ENCODE results near the gene DUSP14.

DUSP14 gene

GRCh38 chr17:37513711-37514110 lies 24.0 kb downstream of the DUSP14 start:
- no peak for DNase-seq (ENCODE audit: low spot score)

GRCh38 chr17:37516127-37516571 lies 26.5 kb downstream of the DUSP14 start:
- no peak for DNase-seq (ENCODE audit: low spot score)

GRCh38 chr17:37517881-37518280 lies 28.2 kb downstream of the DUSP14 start:
- no peak for DNase-seq (ENCODE audit: low spot score)

GRCh38 chr17:37518826-37519225 lies 29.1 kb downstream of the DUSP14 start:
- DNase-seq (ENCODE audit: low spot score), result no peak

GRCh38 chr17:37519251-37519985 lies 29.7 kb downstream of the DUSP14 start:
- no peak for DNase-seq (ENCODE audit: low spot score)

GRCh38 chr17:37520174-37520573 lies 30.5 kb downstream of the DUSP14 start:
- DNase-seq (ENCODE audit: low spot score), result no peak

GRCh38 chr17:37521821-37522220 lies 32.1 kb downstream of the DUSP14 start:
- no peak for DNase-seq (ENCODE audit: low spot score)

- no peak for DNase-seq (ENCODE audit: low spot score)
Measured at GRCh38 chr17:37523715-37524219, 34.1 kb downstream of the DUSP14 start.

GRCh38 chr17:37527249-37527851 lies 37.7 kb downstream of the DUSP14 start:
- peak; percentile 51 for DNase-seq (ENCODE audit: low spot score)

- peak; percentile 17 for DNase-seq (ENCODE audit: low spot score)
Measured at GRCh38 chr17:37530420-37530819, 40.7 kb downstream of the DUSP14 start.

GRCh38 chr17:37532756-37533155 lies 43.1 kb downstream of the DUSP14 start:
- DNase-seq (ENCODE audit: low spot score), result no peak

- no peak for DNase-seq (ENCODE audit: low spot score)
Measured at GRCh38 chr17:37535906-37536305, 46.2 kb downstream of the DUSP14 start.

GRCh38 chr17:37538981-37539659 lies 49.4 kb downstream of the DUSP14 start:
- DNase-seq (ENCODE audit: low spot score), result no peak

- DNase-seq (ENCODE audit: low spot score), result peak; percentile 39
Measured at GRCh38 chr17:37541880-37542660, 52.4 kb downstream of the DUSP14 start.

GRCh38 chr17:37543637-37544052 lies 54.0 kb downstream of the DUSP14 start:
- no peak for DNase-seq (ENCODE audit: low spot score)

- DNase-seq (ENCODE audit: low spot score), result no peak
Measured at GRCh38 chr17:37545486-37545885, 55.8 kb downstream of the DUSP14 start.

- DNase-seq (ENCODE audit: low spot score), result no peak
Measured at GRCh38 chr17:37546302-37546701, 56.6 kb downstream of the DUSP14 start.

- no peak for DNase-seq (ENCODE audit: low spot score)
Measured at GRCh38 chr17:37547986-37548385, 58.3 kb downstream of the DUSP14 start.

- DNase-seq (ENCODE audit: low spot score), result no peak
Measured at GRCh38 chr17:37551788-37552187, 62.1 kb downstream of the DUSP14 start.

GRCh38 chr17:37553401-37553966 lies 63.8 kb downstream of the DUSP14 start:
- no peak for DNase-seq (ENCODE audit: low spot score)

GRCh38 chr17:37555386-37555785 lies 65.7 kb downstream of the DUSP14 start:
- DNase-seq (ENCODE audit: low spot score), result no peak

GRCh38 chr17:37557482-37557881 lies 67.8 kb downstream of the DUSP14 start:
- no peak for DNase-seq (ENCODE audit: low spot score)

Data from AG08396 (cell line).